SJSA1 (cell line): ENCODE data around the gene IST1. TPM values are rescaled to one million over a fixed set of nuclear protein-coding genes. Genes with fewer than 3 reads are reported as not detected.
"Not testable (repeated sequence)": the region's sequence is repeated elsewhere in the genome, so short reads cannot be mapped to it uniquely, and the experiment has no call there.

Experiments
- DNase-seq, 2 experiments: peaks; one replicate each; pipeline ENCODE4 v3.0.0-alpha.2; 2015 to 2020; ENCODE audit warnings: low spot score in 2 of 2, low read depth in 1 of 2
- H3K27ac ChIP-seq: fragments of 250-450 bp; sonication (Bioruptor Pico); 2 replicates; pipeline ENCODE4 v1.5.1; 2020; ENCODE audit warnings: mild to moderate bottlenecking, moderate library complexity
- H3K27me3 ChIP-seq: fragments of 250-450 bp; sonication (Bioruptor Pico); replicated peaks from 2 replicates; pipeline ENCODE4 v1.5.1; 2020; ENCODE audit warnings: mild to moderate bottlenecking, moderate library complexity
- H3K36me3 ChIP-seq: fragments of 250-450 bp; sonication (Bioruptor Pico); 2 replicates; pipeline ENCODE4 v1.5.1; 2020; ENCODE audit warnings: mild to moderate bottlenecking
- H3K4me1 ChIP-seq: fragments of 250-450 bp; sonication (Bioruptor Pico); replicated peaks from 2 replicates; pipeline ENCODE4 v1.6.1; 2021; ENCODE audit warnings: mild to moderate bottlenecking
- H3K4me3 ChIP-seq: fragments of 250-450 bp; sonication (Bioruptor Pico); 2 replicates; pipeline ENCODE4 v1.5.1; 2020; ENCODE audit warnings: mild to moderate bottlenecking
- H3K9me3 ChIP-seq: fragments of 250-450 bp; sonication (Bioruptor Pico); replicated peaks from 2 replicates; pipeline ENCODE4 v1.5.1; 2020; ENCODE audit warnings: mild to moderate bottlenecking
- total RNA-seq: library from RNA; depleted of rRNA; stranded (reverse); fragments of >200 nt; shearing (Covaris generic); gene quantifications from 2 replicates; pipeline ENCODE4 v1.2.3, GENCODE V29; 2014

Gene IST1
- total RNA-seq, 1 experiment from 2014 or later, result 231 TPM

GRCh38 chr16:71889147-71889546, 6.2 kb upstream of the IST1 start:
- H3K4me1 ChIP-seq, result no peaks in the 10 kb centered on the region
- H3K27me3 ChIP-seq, result no peaks in the 10 kb centered on the region
- H3K4me3 ChIP-seq, result no peak overlapping the region
- DNase-seq, result no peak
- H3K36me3 ChIP-seq, result no peaks in the 10 kb centered on the region; the same call in 1 of the 2 replicates
- no peaks in the 10 kb centered on the region for H3K9me3 ChIP-seq
- no peak overlapping the region for H3K27ac ChIP-seq

DNA sequence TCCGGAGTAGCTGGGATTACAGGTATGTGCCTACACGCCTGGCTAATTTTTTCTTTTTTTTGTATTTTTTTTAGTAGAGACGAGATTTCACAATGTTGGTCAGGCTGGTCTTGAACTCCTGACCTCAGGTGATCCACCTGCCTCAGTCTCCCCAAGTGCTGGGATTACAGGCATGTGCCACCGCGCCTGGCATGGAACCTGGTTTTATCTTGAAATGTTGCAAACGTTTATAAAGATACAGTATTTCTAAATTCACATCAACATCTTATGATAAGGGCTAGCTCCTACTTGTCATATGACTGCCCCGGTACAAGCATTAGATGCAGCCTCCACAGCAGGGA, 1.5 kb upstream of the IST1 start:
- peaks cover 4% of the 10 kb centered on the region; the same call in 1 of the 2 replicates for H3K4me1 ChIP-seq
- H3K9me3 ChIP-seq, result no peaks in the 10 kb centered on the region
- H3K4me3 ChIP-seq, result peak overlapping the region; percentile 75
- H3K27me3 ChIP-seq, result no peaks in the 10 kb centered on the region
- DNase-seq, result no peak
- H3K36me3 ChIP-seq, result peaks cover 17% of the 10 kb centered on the region
- 0 out of 2 replicates have a peak overlapping the region, but pooled peaks have one; percentile 64 for H3K27ac ChIP-seq

- Histone ChIP-seq H3K4me1 (peaks cover 4% of the 10 kb centered on the region; the same call in 1 of the 2 replicates), H3K27ac (peak overlapping the region; percentile 64), H3K27me3 (no peaks in the 10 kb centered on the region), H3K9me3 (no peaks in the 10 kb centered on the region), H3K4me3 (peak overlapping the region; percentile 75), H3K36me3 (peaks cover 17% of the 10 kb centered on the region)
- peak in 1 of 2 experiments; percentile 56 for DNase-seq
Observed at GRCh38 chr16:71894229-71894920, 956 bp upstream of the IST1 start.

- DNase-seq, result peak in 1 of 2 experiments; percentile 44
- Histone ChIP-seq H3K27me3 (no peaks in the 10 kb centered on the region), H3K9me3 (no peaks in the 10 kb centered on the region)
Observed at GRCh38 chr16:71895679-71896365, 491 bp downstream of the IST1 start.

GRCh38 chr16:71896764-71897368, 1.5 kb downstream of the IST1 start:
- Histone ChIP-seq H3K27ac (no peak overlapping the region), H3K9me3 (no peaks in the 10 kb centered on the region), H3K4me1 (peaks cover 4% of the 10 kb centered on the region; the same call in 1 of the 2 replicates), H3K36me3 (peaks cover 24% of the 10 kb centered on the region), H3K4me3 (peak overlapping the region; percentile 75), H3K27me3 (no peaks in the 10 kb centered on the region)
- DNase-seq, result no peak

More at GRCh38 chr16:71895679-71896365, 491 bp downstream of the IST1 start:
- Histone ChIP-seq H3K4me1 (peaks cover 4% of the 10 kb centered on the region; the same call in 1 of the 2 replicates), H3K4me3 (peak overlapping the region; percentile 75), H3K27ac (peak overlapping the region; percentile 67), H3K36me3 (peaks cover 20% of the 10 kb centered on the region)

DNA sequence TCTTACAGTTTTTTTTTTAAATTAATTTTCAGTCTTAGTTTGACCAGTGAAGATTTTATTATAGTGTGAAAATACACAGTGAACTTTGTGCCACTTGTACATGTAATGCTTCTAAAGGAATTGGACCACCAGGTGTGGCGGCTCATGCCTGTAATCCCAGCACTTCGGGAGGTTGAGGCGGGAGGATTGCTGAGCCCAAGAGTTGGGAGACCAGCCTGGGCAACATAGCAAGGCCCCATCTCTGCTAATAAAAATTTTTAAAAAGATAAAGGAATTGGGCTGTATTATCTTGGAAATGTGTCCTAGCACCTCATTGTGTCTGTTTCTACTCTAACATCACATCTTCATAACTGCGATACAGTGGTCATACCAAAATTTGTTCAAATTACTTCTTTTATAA, 3.8 kb downstream of the IST1 start:
- Histone ChIP-seq H3K4me3 (no peak overlapping the region), H3K27ac (no peak overlapping the region), H3K36me3 (peaks cover 34% of the 10 kb centered on the region), H3K27me3 (no peaks in the 10 kb centered on the region), H3K4me1 (peaks cover 4% of the 10 kb centered on the region; the same call in 1 of the 2 replicates), H3K9me3 (no peaks in the 10 kb centered on the region)
- DNase-seq, result no peak

GRCh38 chr16:71902656-71903365, 7.5 kb downstream of the IST1 start:
- H3K9me3 ChIP-seq, result no peaks in the 10 kb centered on the region
- H3K4me3 ChIP-seq, result no peak overlapping the region
- H3K27me3 ChIP-seq, result no peaks in the 10 kb centered on the region
- DNase-seq, result no peak
- H3K36me3 ChIP-seq, result peaks cover 19% of the 10 kb centered on the region
- no peaks in the 10 kb centered on the region for H3K4me1 ChIP-seq
- H3K27ac ChIP-seq, result no peak overlapping the region

GRCh38 chr16:71903608-71904007, 8.3 kb downstream of the IST1 start:
- Histone ChIP-seq H3K36me3 (peaks cover 17% of the 10 kb centered on the region; the same call in 1 of the 2 replicates), H3K4me3 (no peak overlapping the region), H3K4me1 (no peaks in the 10 kb centered on the region), H3K27me3 (no peaks in the 10 kb centered on the region), H3K27ac (no peak overlapping the region), H3K9me3 (no peaks in the 10 kb centered on the region)
- DNase-seq, result no peak

- Histone ChIP-seq H3K27me3 (no peaks in the 10 kb centered on the region), H3K4me1 (no peaks in the 10 kb centered on the region), H3K9me3 (no peaks in the 10 kb centered on the region), H3K36me3 (peaks cover 19% of the 10 kb centered on the region), H3K27ac (no peak overlapping the region), H3K4me3 (no peak overlapping the region)
- DNase-seq, result no peak
Observed at GRCh38 chr16:71904239-71904638, 8.9 kb downstream of the IST1 start.

GRCh38 chr16:71905765-71906164, 10.4 kb downstream of the IST1 start:
- DNase-seq, H3K9me3 ChIP-seq, H3K4me3 ChIP-seq, H3K27me3 ChIP-seq, H3K4me1 ChIP-seq, H3K27ac ChIP-seq: not testable (repeated sequence)
- H3K36me3 ChIP-seq, result peaks cover 26% of the 10 kb centered on the region

- no peaks in the 10 kb centered on the region for H3K27me3 ChIP-seq
Observed at GRCh38 chr16:71911121-71911520, 15.8 kb downstream of the IST1 start.

GRCh38 chr16:71912534-71913275, 17.4 kb downstream of the IST1 start:
- peaks cover 14% of the 10 kb centered on the region for H3K4me1 ChIP-seq
- H3K27me3 ChIP-seq, result no peaks in the 10 kb centered on the region
- no peak overlapping the region for H3K27ac ChIP-seq
- H3K36me3 ChIP-seq, result peaks cover 49% of the 10 kb centered on the region
- no peak for DNase-seq
- no peaks in the 10 kb centered on the region; the same call in 1 of the 2 replicates for H3K9me3 ChIP-seq
- no peak overlapping the region for H3K4me3 ChIP-seq

More at GRCh38 chr16:71911121-71911520, 15.8 kb downstream of the IST1 start:
- Histone ChIP-seq H3K9me3 (no peaks in the 10 kb centered on the region; the same call in 1 of the 2 replicates), H3K36me3 (peaks cover 34% of the 10 kb centered on the region), H3K4me1 (peaks cover 14% of the 10 kb centered on the region), H3K4me3 (no peak overlapping the region), H3K27ac (no peak overlapping the region)
- no peak for DNase-seq

GRCh38 chr16:71914802-71915201, 19.5 kb downstream of the IST1 start:
- DNase-seq, result peak in 1 of 2 experiments; percentile 43

More at GRCh38 chr16:71914802-71915201, 19.5 kb downstream of the IST1 start:
- H3K36me3 ChIP-seq, result peaks cover 62% of the 10 kb centered on the region
- H3K4me1 ChIP-seq, result peaks cover 14% of the 10 kb centered on the region
- H3K9me3 ChIP-seq, result no peaks in the 10 kb centered on the region; the same call in 1 of the 2 replicates
- no peak overlapping the region for H3K27ac ChIP-seq
- no peak overlapping the region for H3K4me3 ChIP-seq
- no peaks in the 10 kb centered on the region for H3K27me3 ChIP-seq
